GM13976 (cell line): ENCODE measurements around the gene C1orf174.

Source experiments
- DNase-seq: peaks from one replicate; pipeline ENCODE4 v3.0.0; 2012; ENCODE audit warnings: low spot score
- CTCF ChIP-seq: IDR thresholded peaks from 2 replicates; pipeline ENCODE4 v1.5.1; 2012; ENCODE audit warnings: borderline replicate concordance, mild to moderate bottlenecking; ENCODE audit not compliant: insufficient read depth; ENCODE audit errors: extremely low read depth, missing control alignments, control extremely low read depth
- in situ Hi-C: fragments of 300-500 bp; cut with MboI; formaldehyde crosslinking; loops from one replicate; pipeline ENCODE4 v1.12.0; 2022; ENCODE audit warnings: low sequenced_read_pairs, mixed read lengths, inconsistent platforms; ENCODE audit not compliant: unreplicated experiment

C1orf174 gene

GRCh38 chr1:3917761-3918160 is 17.7 kb upstream of the C1orf174 start:
- in situ Hi-C loops = loop anchor here (25.0 kb wide), 1 partner anchor 895 kb away; no protein-coding TSS in a partner anchor
- TF ChIP-seq CTCF = no peak
- DNase-seq = no peak

- no peak for DNase-seq
- no peak for TF ChIP-seq CTCF
- in situ Hi-C loops = loop anchor here (25.0 kb wide), 1 partner anchor 897 kb away; no protein-coding TSS in a partner anchor
Measured at GRCh38 chr1:3915551-3916121, 15.6 kb upstream of the C1orf174 start.

- no peak for DNase-seq
- no peak for TF ChIP-seq CTCF
- in situ Hi-C loops = loop anchor here (25.0 kb wide), 1 partner anchor 897 kb away; no protein-coding TSS in a partner anchor
Measured at GRCh38 chr1:3914911-3915310, 14.8 kb upstream of the C1orf174 start.

GRCh38 chr1:3914331-3914851 is 14.3 kb upstream of the C1orf174 start:
- DNase-seq = no peak
- TF ChIP-seq CTCF = no peak
- in situ Hi-C loops = loop anchor here (25.0 kb wide), 1 partner anchor 898 kb away; no protein-coding TSS in a partner anchor

GRCh38 chr1:3912809-3913685 is 13.0 kb upstream of the C1orf174 start:
- in situ Hi-C loops = loop anchor here (25.0 kb wide), 1 partner anchor 899 kb away; no protein-coding TSS in a partner anchor
- TF ChIP-seq CTCF = no peak
- DNase-seq = no peak

- in situ Hi-C loops = loop anchor here (25.0 kb wide), 1 partner anchor 900 kb away; no protein-coding TSS in a partner anchor
Measured at GRCh38 chr1:3911981-3912808, 12.1 kb upstream of the C1orf174 start.

More at GRCh38 chr1:3911981-3912808, 12.1 kb upstream of the C1orf174 start:
- no peak for TF ChIP-seq CTCF
- DNase-seq = no peak
